Panc1 (cell line): ENCODE results near the gene LMNTD1.

Experiments
- CTCF ChIP-seq: fragments of 450-650 bp; IDR thresholded peaks from 2 replicates; pipeline ENCODE4 v1.5.1; 2017; ENCODE audit warnings: mild to moderate bottlenecking
- SIN3A ChIP-seq: IDR thresholded peaks from 2 replicates; pipeline ENCODE4 v1.6.1; 2012; ENCODE audit warnings: low read depth, mild to moderate bottlenecking, low read length, moderate library complexity, borderline replicate concordance; ENCODE audit not compliant: insufficient read depth
- TCF7L2 ChIP-seq: IDR thresholded peaks from 2 replicates; pipeline ENCODE4 v1.6.1; 2011; ENCODE audit warnings: mild to moderate bottlenecking, low read depth, low read length, inconsistent platforms

DNA sequence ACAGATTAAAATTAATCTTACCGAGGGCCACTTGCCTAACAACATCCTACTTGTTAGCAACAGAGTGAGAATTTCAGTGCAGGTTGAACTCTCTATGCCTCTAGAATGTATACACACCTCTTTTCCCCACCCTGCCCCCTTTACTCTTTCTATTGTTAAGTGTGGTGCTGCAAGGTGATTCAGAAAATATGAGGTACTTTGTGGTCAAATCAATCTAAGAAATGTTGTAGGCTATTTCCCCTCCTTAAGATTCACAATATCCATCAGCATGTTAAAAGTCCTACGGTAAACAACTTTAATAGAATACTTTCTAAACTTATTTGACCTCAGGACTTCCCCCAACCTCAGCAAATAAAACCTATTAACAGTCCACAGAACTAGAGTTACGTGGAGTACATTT lies 106.0 kb downstream of the LMNTD1 start:
- TF ChIP-seq CTCF (no peak), TCF7L2 (no peak), SIN3A (no peak)
